Measurements from ENCODE around the gene PRKD1. TPM values are rescaled to one million over a fixed set of nuclear protein-coding genes. Genes with fewer than 3 reads are reported as not detected.
"Not testable (repeated sequence)": the region's sequence is repeated elsewhere in the genome, so short reads cannot be mapped to it uniquely, and the experiment has no call there.

The PRKD1 gene
- total and polyA plus RNA-seq, 7 donors, result 0.65 to 2.5 (median 1.5) TPM

GRCh38 chr14:29858299-29858698 is 69.3 kb downstream of the PRKD1 start:
- no peaks in the 10 kb centered on the region for H3K9me3 ChIP-seq
- H3K27ac ChIP-seq, result no peak overlapping the region
- no peaks in the 10 kb centered on the region for H3K27me3 ChIP-seq (ENCODE audit: insufficient read depth in 3 of 3, low read length in 2 of 3)
- no peaks in the 10 kb centered on the region for H3K4me1 ChIP-seq
- H3K4me3 ChIP-seq, result no peak overlapping the region
- H3K36me3 ChIP-seq (ENCODE audit: insufficient read depth in 1 of 2, low read depth in 1 of 2), result no peaks in the 10 kb centered on the region
- TF ChIP-seq CTCF (IDR thresholded peaks at IDR 0.05), result no peak
- ATAC-seq (no peak), DNase-seq (no peak)
- 81 to 89% (median 85%) methylated on average over 3 of the region's 3 CpGs for WGBS, 3 donors
- intact Hi-C loops (cut with DNase I), result no loop called here

GRCh38 chr14:29857551-29857950 is 70.1 kb downstream of the PRKD1 start:
- Histone ChIP-seq H3K27me3 (ENCODE audit: insufficient read depth in 3 of 3, low read length in 2 of 3) (no peaks in the 10 kb centered on the region), H3K36me3 (ENCODE audit: insufficient read depth in 1 of 2, low read depth in 1 of 2) (no peaks in the 10 kb centered on the region), H3K4me1 (no peaks in the 10 kb centered on the region), H3K27ac (no peak overlapping the region), H3K4me3 (no peak overlapping the region), H3K9me3 (no peaks in the 10 kb centered on the region)
- DNase-seq (no peak), ATAC-seq (no peak)
- intact Hi-C loops (cut with DNase I), result no loop called here
- no peak for TF ChIP-seq CTCF (IDR thresholded peaks at IDR 0.05)
- WGBS, 3 donors, result 45 to 85% (median 59%) methylated on average over 3 of the region's 3 CpGs

GRCh38 chr14:29856516-29856915 is 71.1 kb downstream of the PRKD1 start:
- Histone ChIP-seq H3K4me1 (no peaks in the 10 kb centered on the region), H3K9me3 (no peaks in the 10 kb centered on the region), H3K4me3 (no peak overlapping the region), H3K27ac (no peak overlapping the region), H3K27me3 (ENCODE audit: insufficient read depth in 3 of 3, low read length in 2 of 3) (no peaks in the 10 kb centered on the region), H3K36me3 (ENCODE audit: insufficient read depth in 1 of 2, low read depth in 1 of 2) (no peaks in the 10 kb centered on the region)
- ATAC-seq (no peak), DNase-seq (no peak)
- intact Hi-C loops (cut with DNase I), result no loop called here
- TF ChIP-seq CTCF (IDR thresholded peaks at IDR 0.05), result no peak
- 28 to 57% (median 30%) methylated on average over 4 of the region's 4 CpGs for WGBS, 3 donors

- ATAC-seq; H3K4me1 ChIP-seq; H3K4me3 ChIP-seq; H3K36me3 ChIP-seq (ENCODE audit: insufficient read depth in 1 of 2, low read depth in 1 of 2); intact Hi-C loops (cut with DNase I); H3K27me3 ChIP-seq (ENCODE audit: insufficient read depth in 3 of 3, low read length in 2 of 3); DNase-seq; H3K9me3 ChIP-seq; H3K27ac ChIP-seq: not testable (repeated sequence)
- WGBS, 3 donors, result 91 to 100% (median 97%) methylated on average over 2 of the region's 2 CpGs
Measured at GRCh38 chr14:29853691-29854090, 74.0 kb downstream of the PRKD1 start.

GRCh38 chr14:29853272-29853671 is 74.4 kb downstream of the PRKD1 start:
- Histone ChIP-seq H3K27me3 (ENCODE audit: insufficient read depth in 3 of 3, low read length in 2 of 3) (no peaks in the 10 kb centered on the region), H3K4me1 (no peaks in the 10 kb centered on the region), H3K4me3 (no peak overlapping the region), H3K36me3 (ENCODE audit: insufficient read depth in 1 of 2, low read depth in 1 of 2) (no peaks in the 10 kb centered on the region), H3K9me3 (no peaks in the 10 kb centered on the region), H3K27ac (no peak overlapping the region)
- no peak for ATAC-seq
- 94 to 95% (median 94%) methylated on average over 2 of the region's 2 CpGs for WGBS, 3 donors
- DNase-seq, result no peak
- no peak for TF ChIP-seq CTCF (IDR thresholded peaks at IDR 0.05)
- intact Hi-C loops (cut with DNase I), result no loop called here
